IMR-90 (cell line): ENCODE results near the gene VPS37C. TPM values are rescaled to one million over a fixed set of nuclear protein-coding genes. Genes with fewer than 3 reads are reported as not detected.

Experiments
- ATAC-seq: fragments of 200-7000 bp; cut with Tn5 transposase; 2 replicates; pipeline ENCODE4 v1.9.1; 2020; ENCODE audit warnings: low read depth, mild to moderate bottlenecking, moderate library complexity
- BruUV-seq: library from RNA; stranded (reverse); fragments of 400-500 nt; replicated peaks from 2 replicates; lab custom pipeline; 2021; lab: Mats Ljungman, UMichigan
- CTCF ChIA-PET: fragments of 300-600 bp; formaldehyde crosslinking; extraction: SDS; loops from one replicate; lab custom pipeline; 2021; ENCODE audit warnings: antibody characterized with exemption; lab: Yijun Ruan, JAX
- POLR2A ChIA-PET: fragments of 300-600 bp; sonication (Branson Sonifier 250); formaldehyde crosslinking; loops from one replicate; lab custom pipeline; 2022; ENCODE audit warnings: antibody characterized with exemption; ENCODE audit not compliant: unreplicated experiment; lab: Charles Lee
- DNase-seq: peaks from one replicate; pipeline ENCODE4 v3.0.0; 2013
- H2AFZ ChIP-seq: replicated peaks from 2 replicates; pipeline ENCODE3; 2013; ENCODE audit warnings: low read length, mild to moderate bottlenecking; ENCODE audit not compliant: poor library complexity
- H2AK5ac ChIP-seq: 2 replicates; pipeline ENCODE4 v1.6.1; 2013; ENCODE audit warnings: low read depth, low read length, inconsistent platforms
- H2AK9ac ChIP-seq: replicated peaks from 2 replicates; pipeline ENCODE3; 2013; ENCODE audit warnings: mild to moderate bottlenecking, low read depth, low read length, moderate library complexity; ENCODE audit not compliant: poor library complexity
- H2BK120ac ChIP-seq: 2 replicates; pipeline ENCODE4 v1.6.1; 2013; ENCODE audit warnings: low read depth, low read length, inconsistent platforms
- H2BK15ac ChIP-seq: 3 replicates; pipeline ENCODE4 v1.6.1; 2013; ENCODE audit warnings: low read depth, low read length, inconsistent platforms
- H2BK20ac ChIP-seq: 2 replicates; pipeline ENCODE4 v1.6.1; 2013; ENCODE audit warnings: low read depth, mild to moderate bottlenecking, inconsistent platforms, low read length, moderate library complexity
- H2BK5ac ChIP-seq: 2 replicates; pipeline ENCODE4 v1.6.1; 2013; ENCODE audit warnings: mild to moderate bottlenecking, low read depth, low read length, inconsistent platforms; ENCODE audit not compliant: poor library complexity, severe bottlenecking
- H3K14ac ChIP-seq: replicated peaks from 2 replicates; pipeline ENCODE4 v1.6.1; 2013; ENCODE audit warnings: low read depth, low read length, inconsistent platforms
- H3K18ac ChIP-seq: 2 replicates; pipeline ENCODE4 v1.6.1; 2013; ENCODE audit warnings: low read depth, low read length, control low read depth
- H3K23ac ChIP-seq: 2 replicates; pipeline ENCODE4 v1.6.1; 2013; ENCODE audit warnings: low read depth, low read length, inconsistent platforms
- H3K27ac ChIP-seq: 2 replicates; pipeline ENCODE4 v1.5.1; 2013; ENCODE audit warnings: mild to moderate bottlenecking, control low read depth, low read length; ENCODE audit not compliant: insufficient read depth
- H3K27me3 ChIP-seq: 2 replicates; pipeline ENCODE4 v1.6.1; 2013; ENCODE audit warnings: low read length; ENCODE audit not compliant: control insufficient read depth, insufficient read depth
- H3K36me3 ChIP-seq: 2 replicates; pipeline ENCODE4 v1.6.1; 2013; ENCODE audit warnings: low read length, mixed read lengths; ENCODE audit not compliant: control insufficient read depth, insufficient read depth
- H3K4ac ChIP-seq: 2 replicates; pipeline ENCODE4 v1.6.1; 2013; ENCODE audit warnings: low read depth, low read length, inconsistent platforms
- H3K4me1 ChIP-seq: 2 replicates; pipeline ENCODE4 v1.6.1; 2013; ENCODE audit warnings: low read length, mixed read lengths; ENCODE audit not compliant: control insufficient read depth, insufficient read depth
- H3K4me2 ChIP-seq: 2 replicates; pipeline ENCODE4 v1.6.1; 2013; ENCODE audit warnings: low read depth, mild to moderate bottlenecking, control low read depth, low read length, moderate library complexity
- H3K4me3 ChIP-seq: 2 replicates; pipeline ENCODE4 v1.5.1; 2013; ENCODE audit warnings: low read depth, mild to moderate bottlenecking, control low read depth, low read length, moderate library complexity; ENCODE audit not compliant: insufficient read depth
- H3K56ac ChIP-seq: 2 replicates; pipeline ENCODE4 v1.6.1; 2013; ENCODE audit warnings: low read length, inconsistent platforms; ENCODE audit not compliant: insufficient read depth; ENCODE audit errors: extremely low read depth
- H3K79me1 ChIP-seq, 2 experiments: 2 replicates each; pipeline ENCODE4 v1.6.1; 2013; ENCODE audit warnings: low read length in 2 of 2, inconsistent platforms in 1 of 2, low read depth in 1 of 2
- H3K9ac ChIP-seq: 2 replicates; pipeline ENCODE4 v1.6.1; 2013; ENCODE audit warnings: low read depth, low read length, control low read depth
- H3K9me1 ChIP-seq: 2 replicates; pipeline ENCODE4 v1.6.1; 2013; ENCODE audit warnings: low read length, inconsistent platforms; ENCODE audit not compliant: insufficient read depth
- H3K9me3 ChIP-seq: 2 replicates; pipeline ENCODE4 v1.6.1; 2013; ENCODE audit warnings: low read length; ENCODE audit not compliant: control insufficient read depth, insufficient read depth
- H4K20me1 ChIP-seq: 2 replicates; pipeline ENCODE4 v1.6.1; 2013; ENCODE audit warnings: low read length, inconsistent platforms; ENCODE audit not compliant: insufficient read depth
- H4K5ac ChIP-seq: 2 replicates; pipeline ENCODE4 v1.6.1; 2013; ENCODE audit warnings: mild to moderate bottlenecking, low read depth, low read length, control low read depth
- H4K8ac ChIP-seq, 2 experiments: 2 replicates each; pipeline ENCODE4 v1.6.1; 2013; ENCODE audit warnings: low read depth in 2 of 2, low read length in 2 of 2, control low read depth in 1 of 2, inconsistent platforms in 1 of 2
- H4K91ac ChIP-seq: 2 replicates; pipeline ENCODE4 v1.6.1; 2013; ENCODE audit warnings: low read depth, low read length, inconsistent platforms; ENCODE audit not compliant: insufficient read depth
- BHLHE40 ChIP-seq: fragments of 150-350 bp; IDR thresholded peaks from 2 replicates; pipeline ENCODE4 v1.6.1; 2016; ENCODE audit warnings: mild to moderate bottlenecking, low read depth, low read length
- CEBPB ChIP-seq: IDR thresholded peaks from 2 replicates; pipeline ENCODE4 v1.6.1; 2012; ENCODE audit warnings: low read depth, low read length, improper control_type of control experiment
- CHD1 ChIP-seq: IDR thresholded peaks from 2 replicates; pipeline ENCODE4 v1.6.1; 2012; ENCODE audit warnings: low read depth, low read length, improper control_type of control experiment
- FOS ChIP-seq: fragments of 150-350 bp; IDR thresholded peaks from 2 replicates; pipeline ENCODE4 v1.6.1; 2016; ENCODE audit warnings: low read depth, low read length
- MAFK ChIP-seq: IDR thresholded peaks from 2 replicates; pipeline ENCODE4 v1.6.1; 2012; ENCODE audit warnings: low read depth, low read length, improper control_type of control experiment
- MAZ ChIP-seq: IDR thresholded peaks from 2 replicates; pipeline ENCODE4 v1.6.1; 2012; ENCODE audit warnings: low read depth, mild to moderate bottlenecking, low read length, improper control_type of control experiment, moderate library complexity, borderline replicate concordance
- MXI1 ChIP-seq: IDR thresholded peaks from 2 replicates; pipeline ENCODE4 v1.6.1; 2012; ENCODE audit warnings: low read depth, mild to moderate bottlenecking, low read length, moderate library complexity, borderline replicate concordance
- NFE2L2 ChIP-seq: fragments of 150-350 bp; IDR thresholded peaks from 2 replicates; pipeline ENCODE4 v1.6.1; 2016; ENCODE audit warnings: low read depth, mild to moderate bottlenecking, low read length
- POLR2A ChIP-seq: IDR thresholded peaks from 2 replicates; pipeline ENCODE4 v1.6.1; 2012; ENCODE audit warnings: mild to moderate bottlenecking, low read depth, low read length
- RAD21 ChIP-seq: IDR thresholded peaks from 2 replicates; pipeline ENCODE4 v1.6.1; 2012; ENCODE audit warnings: low read length, improper control_type of control experiment
- RCOR1 ChIP-seq: IDR thresholded peaks from 2 replicates; pipeline ENCODE4 v1.6.1; 2012; ENCODE audit warnings: mild to moderate bottlenecking, low read length, improper control_type of control experiment; ENCODE audit not compliant: insufficient replicate concordance
- RFX5 ChIP-seq: IDR thresholded peaks from 2 replicates; pipeline ENCODE4 v1.8.0; 2012; ENCODE audit warnings: low read depth, mild to moderate bottlenecking, low read length, moderate library complexity
- SMC3 ChIP-seq: fragments of 150-350 bp; IDR thresholded peaks from 2 replicates; pipeline ENCODE4 v1.6.1; 2016; ENCODE audit warnings: low read depth, mild to moderate bottlenecking, antibody characterized with exemption, low read length, moderate library complexity
- WGBS, 2 experiments: methylation state at CpG; one replicate each; pipeline versions ENCODE4 v1.1.5 to v1.1.7; 2013; ENCODE audit warnings: missing lambda C conversion rate in 2 of 2; ENCODE audit not compliant: insufficient read length in 1 of 2; ENCODE audit errors: extremely low coverage in 2 of 2; 5-methylcytosine and 5-hydroxymethylcytosine counted together
- dilution Hi-C: fragments of 300-500 bp; cut with HindIII; formaldehyde crosslinking; loops from one replicate; pipeline ENCODE4 v1.14.3; 2018; ENCODE audit warnings: low sequenced_read_pairs; ENCODE audit not compliant: unreplicated experiment
- in situ Hi-C: fragments of 300-500 bp; cut with MboI; formaldehyde crosslinking; loops from 3 replicates; pipeline ENCODE4 v1.14.3; 2019; ENCODE audit warnings: low sequenced_read_pairs, inconsistent platforms, mixed read lengths
- intact Hi-C: fragments of 100-400 bp; cut with micrococcal nuclease; formaldehyde crosslinking; loops from 2 replicates; pipeline ENCODE4 v1.10.0; 2022
- polyA plus RNA-seq, 3 experiments: library from polyadenylated mRNA; depleted of rRNA; stranded (reverse); fragments of >200 nt; gene quantifications; 2 replicates each; pipeline ENCODE4 v1.2.3, GENCODE V29; 2012; ENCODE audit warnings: low replicate concordance in 1 of 3
- total RNA-seq: library from RNA; depleted of rRNA; stranded (reverse); fragments of >200 nt; gene quantifications from 2 replicates; pipeline ENCODE4 v1.2.3, GENCODE V29; 2012
- TF ChIP-seq, protein P1 (sequence below): fragments of 150-350 bp; IDR thresholded peaks from 2 replicates; pipeline ENCODE4 v1.6.1; 2016; ENCODE audit warnings: low read depth, mild to moderate bottlenecking, low read length, moderate library complexity, borderline replicate concordance
- TF ChIP-seq, protein P2 (sequence below): conservative IDR thresholded peaks from 2 replicates; pipeline ENCODE4 v1.5.1; 2012; ENCODE audit warnings: mild to moderate bottlenecking, low read depth, low read length, improper control_type of control experiment
- TF ChIP-seq, protein P3 (sequence below): fragments of 150-350 bp; IDR thresholded peaks from 2 replicates; pipeline ENCODE4 v1.6.1; 2017; ENCODE audit warnings: mild to moderate bottlenecking, antibody characterized with exemption, low read length, low read depth

Gene VPS37C
- total and polyA plus RNA-seq, 2 of the 4 experiments (the other 2 are of a cell fraction): 3.2 to 13.2 TPM

DNA sequence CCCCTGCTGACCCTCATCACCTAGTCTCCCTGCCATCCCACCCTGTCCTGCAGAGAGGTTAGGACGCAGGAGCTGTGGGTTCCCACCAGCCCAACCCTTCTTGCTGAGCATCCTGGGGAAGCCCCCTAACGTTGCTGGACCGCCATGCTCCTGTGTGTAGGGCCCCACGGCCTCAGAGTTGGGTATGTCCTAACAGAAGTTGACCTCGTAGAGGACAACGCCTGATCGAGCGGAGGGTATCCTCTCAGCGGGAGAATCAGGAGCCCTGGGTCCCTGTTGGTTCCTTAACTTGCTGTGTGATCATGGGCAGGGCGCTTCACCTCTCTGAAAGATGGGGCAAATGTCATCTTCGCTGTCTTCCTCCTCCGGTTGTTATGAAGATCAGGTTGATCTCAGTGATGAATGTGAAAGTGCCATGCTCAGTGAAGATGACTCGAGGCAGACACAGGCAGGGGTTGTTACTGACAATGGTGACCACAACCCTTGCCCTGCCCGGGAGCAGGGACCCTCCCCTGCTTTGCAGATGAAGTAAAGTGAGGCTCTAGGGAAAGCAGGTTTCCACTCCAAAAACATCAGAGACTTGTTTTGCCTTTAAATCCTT is 78.2 kb downstream of the VPS37C start:
- intact Hi-C loops (no loop called here), dilution Hi-C loops (no loop called here), in situ Hi-C loops (no loop called here)
- no peak overlapping the region for H2BK20ac ChIP-seq
- WGBS, 2 experiments: 54% methylated on average over 5 of the region's 14 CpGs; no CpG with 5 or more reads in 1 of the 2 experiments
- TF ChIP-seq CHD1 (no peak), FOS (no peak), POLR2A (no peak), MXI1 (no peak), MAZ (no peak), SMC3 (no peak), MAFK (no peak), RAD21 (no peak), RCOR1 (no peak), BHLHE40 (no peak), NFE2L2 (no peak), RFX5 (no peak), CEBPB (no peak)
- TF ChIP-seq, protein P1, sequence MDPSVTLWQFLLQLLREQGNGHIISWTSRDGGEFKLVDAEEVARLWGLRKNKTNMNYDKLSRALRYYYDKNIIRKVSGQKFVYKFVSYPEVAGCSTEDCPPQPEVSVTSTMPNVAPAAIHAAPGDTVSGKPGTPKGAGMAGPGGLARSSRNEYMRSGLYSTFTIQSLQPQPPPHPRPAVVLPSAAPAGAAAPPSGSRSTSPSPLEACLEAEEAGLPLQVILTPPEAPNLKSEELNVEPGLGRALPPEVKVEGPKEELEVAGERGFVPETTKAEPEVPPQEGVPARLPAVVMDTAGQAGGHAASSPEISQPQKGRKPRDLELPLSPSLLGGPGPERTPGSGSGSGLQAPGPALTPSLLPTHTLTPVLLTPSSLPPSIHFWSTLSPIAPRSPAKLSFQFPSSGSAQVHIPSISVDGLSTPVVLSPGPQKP: no peak
- TF ChIP-seq, protein P2, sequence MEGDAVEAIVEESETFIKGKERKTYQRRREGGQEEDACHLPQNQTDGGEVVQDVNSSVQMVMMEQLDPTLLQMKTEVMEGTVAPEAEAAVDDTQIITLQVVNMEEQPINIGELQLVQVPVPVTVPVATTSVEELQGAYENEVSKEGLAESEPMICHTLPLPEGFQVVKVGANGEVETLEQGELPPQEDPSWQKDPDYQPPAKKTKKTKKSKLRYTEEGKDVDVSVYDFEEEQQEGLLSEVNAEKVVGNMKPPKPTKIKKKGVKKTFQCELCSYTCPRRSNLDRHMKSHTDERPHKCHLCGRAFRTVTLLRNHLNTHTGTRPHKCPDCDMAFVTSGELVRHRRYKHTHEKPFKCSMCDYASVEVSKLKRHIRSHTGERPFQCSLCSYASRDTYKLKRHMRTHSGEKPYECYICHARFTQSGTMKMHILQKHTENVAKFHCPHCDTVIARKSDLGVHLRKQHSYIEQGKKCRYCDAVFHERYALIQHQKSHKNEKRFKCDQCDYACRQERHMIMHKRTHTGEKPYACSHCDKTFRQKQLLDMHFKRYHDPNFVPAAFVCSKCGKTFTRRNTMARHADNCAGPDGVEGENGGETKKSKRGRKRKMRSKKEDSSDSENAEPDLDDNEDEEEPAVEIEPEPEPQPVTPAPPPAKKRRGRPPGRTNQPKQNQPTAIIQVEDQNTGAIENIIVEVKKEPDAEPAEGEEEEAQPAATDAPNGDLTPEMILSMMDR: no peak
- TF ChIP-seq, protein P3, sequence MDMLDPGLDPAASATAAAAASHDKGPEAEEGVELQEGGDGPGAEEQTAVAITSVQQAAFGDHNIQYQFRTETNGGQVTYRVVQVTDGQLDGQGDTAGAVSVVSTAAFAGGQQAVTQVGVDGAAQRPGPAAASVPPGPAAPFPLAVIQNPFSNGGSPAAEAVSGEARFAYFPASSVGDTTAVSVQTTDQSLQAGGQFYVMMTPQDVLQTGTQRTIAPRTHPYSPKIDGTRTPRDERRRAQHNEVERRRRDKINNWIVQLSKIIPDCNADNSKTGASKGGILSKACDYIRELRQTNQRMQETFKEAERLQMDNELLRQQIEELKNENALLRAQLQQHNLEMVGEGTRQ: no peak
- BruUV-seq: no TSS peak
- ATAC-seq (no peak), DNase-seq (no peak)
- H3K79me1 ChIP-seq: no peaks in the 10 kb centered on the region
- H2AK5ac ChIP-seq: no peak overlapping the region
- H3K23ac ChIP-seq: no peak overlapping the region
- no peaks in the 10 kb centered on the region for H4K20me1 ChIP-seq
- H3K9ac ChIP-seq: no peak overlapping the region
- H2AK9ac ChIP-seq: peak overlapping the region; percentile 16
- H4K91ac ChIP-seq: no peak overlapping the region
- no peak overlapping the region for H4K8ac ChIP-seq
- H3K4me2 ChIP-seq: no peak overlapping the region
- H3K9me1 ChIP-seq: no peaks in the 10 kb centered on the region; the same call in 1 of the 2 replicates
- no peak overlapping the region for H4K5ac ChIP-seq
- H3K36me3 ChIP-seq: no peaks in the 10 kb centered on the region
- H2BK15ac ChIP-seq: no peak overlapping the region
- no peak overlapping the region for H3K14ac ChIP-seq
- H3K27me3 ChIP-seq: peaks cover 30% of the 10 kb centered on the region
- ChIA-PET CTCF (no interaction called here), POLR2A (no interaction called here)
- H3K27ac ChIP-seq: no peak overlapping the region
- H3K18ac ChIP-seq: no peak overlapping the region
- H2BK5ac ChIP-seq: no peak overlapping the region
- no peak overlapping the region for H3K56ac ChIP-seq
- H3K4ac ChIP-seq: no peak overlapping the region
- H2AFZ ChIP-seq: no peak overlapping the region
- H3K4me3 ChIP-seq: no peak overlapping the region
- no peaks in the 10 kb centered on the region for H3K9me3 ChIP-seq
- H2BK120ac ChIP-seq: no peak overlapping the region
- no peaks in the 10 kb centered on the region for H3K4me1 ChIP-seq
